RCC 7860 (cell line): ENCODE measurements around the gene APCDD1L.

Experiments
- DNase-seq: peaks from one replicate; pipeline ENCODE4 v3.0.0-alpha.2; 2015; ENCODE audit warnings: low spot score
- FAIRE-seq: peaks from 2 replicates; lab custom pipeline; 2012; peaks lifted over from hg19 to GRCh38; lab: Jason Lieb, UNC

Gene APCDD1L

GRCh38 chr20:58469616-58470015, 45.6 kb downstream of the APCDD1L start:
- FAIRE-seq, result no peak

GRCh38 chr20:58467572-58468527, 47.3 kb downstream of the APCDD1L start:
- no peak for DNase-seq
- no peak for FAIRE-seq

More at GRCh38 chr20:58469616-58470015, 45.6 kb downstream of the APCDD1L start:
- DNase-seq, result no peak

GRCh38 chr20:58466729-58467571, 48.2 kb downstream of the APCDD1L start:
- FAIRE-seq (no peak), DNase-seq (no peak)

GRCh38 chr20:58466095-58466708, 49.0 kb downstream of the APCDD1L start:
- DNase-seq, result no peak
- FAIRE-seq, result no peak

GRCh38 chr20:58464838-58465237, 50.4 kb downstream of the APCDD1L start:
- FAIRE-seq, result no peak
- DNase-seq, result no peak

- DNase-seq, result no peak
- FAIRE-seq, result no peak
Measured at GRCh38 chr20:58463256-58463655, 51.9 kb downstream of the APCDD1L start.

GRCh38 chr20:58461899-58462298, 53.3 kb downstream of the APCDD1L start:
- no peak for DNase-seq
- FAIRE-seq, result no peak

GRCh38 chr20:58461104-58461503, 54.1 kb downstream of the APCDD1L start:
- DNase-seq, result no peak

GRCh38 chr20:58459058-58459750, 56.0 kb downstream of the APCDD1L start:
- no peak for DNase-seq
- no peak for FAIRE-seq

More at GRCh38 chr20:58461104-58461503, 54.1 kb downstream of the APCDD1L start:
- no peak for FAIRE-seq

GRCh38 chr20:58458342-58459057, 56.7 kb downstream of the APCDD1L start:
- FAIRE-seq (no peak), DNase-seq (no peak)

GRCh38 chr20:58457083-58457695, 58.0 kb downstream of the APCDD1L start:
- DNase-seq, result no peak

GRCh38 chr20:58454460-58454859, 60.7 kb downstream of the APCDD1L start:
- DNase-seq (no peak), FAIRE-seq (no peak)

More at GRCh38 chr20:58457083-58457695, 58.0 kb downstream of the APCDD1L start:
- FAIRE-seq, result no peak

- FAIRE-seq (no peak), DNase-seq (no peak)
Measured at GRCh38 chr20:58453391-58453790, 61.8 kb downstream of the APCDD1L start.

- DNase-seq (no peak), FAIRE-seq (no peak)
Measured at GRCh38 chr20:58452667-58453255, 62.4 kb downstream of the APCDD1L start.

GRCh38 chr20:58450254-58450653, 64.9 kb downstream of the APCDD1L start:
- DNase-seq, result no peak
- FAIRE-seq, result no peak

- FAIRE-seq, result no peak
- no peak for DNase-seq
Measured at GRCh38 chr20:58449681-58450221, 65.4 kb downstream of the APCDD1L start.

GRCh38 chr20:58448958-58449357, 66.2 kb downstream of the APCDD1L start:
- no peak for DNase-seq
- FAIRE-seq, result no peak

- no peak for FAIRE-seq
- peak; percentile 49 for DNase-seq
Measured at GRCh38 chr20:58447511-58448391, 67.4 kb downstream of the APCDD1L start.
